GM19397 (cell line): ENCODE data around the gene COX17.

Experiments
- ATAC-seq: cut with Tn5 transposase; IDR thresholded peaks from one replicate; pipeline ENCODE4 v1.9.1; 2021; ENCODE audit warnings: mild to moderate bottlenecking, moderate library complexity; ENCODE audit not compliant: unreplicated experiment

COX17 gene

DNA sequence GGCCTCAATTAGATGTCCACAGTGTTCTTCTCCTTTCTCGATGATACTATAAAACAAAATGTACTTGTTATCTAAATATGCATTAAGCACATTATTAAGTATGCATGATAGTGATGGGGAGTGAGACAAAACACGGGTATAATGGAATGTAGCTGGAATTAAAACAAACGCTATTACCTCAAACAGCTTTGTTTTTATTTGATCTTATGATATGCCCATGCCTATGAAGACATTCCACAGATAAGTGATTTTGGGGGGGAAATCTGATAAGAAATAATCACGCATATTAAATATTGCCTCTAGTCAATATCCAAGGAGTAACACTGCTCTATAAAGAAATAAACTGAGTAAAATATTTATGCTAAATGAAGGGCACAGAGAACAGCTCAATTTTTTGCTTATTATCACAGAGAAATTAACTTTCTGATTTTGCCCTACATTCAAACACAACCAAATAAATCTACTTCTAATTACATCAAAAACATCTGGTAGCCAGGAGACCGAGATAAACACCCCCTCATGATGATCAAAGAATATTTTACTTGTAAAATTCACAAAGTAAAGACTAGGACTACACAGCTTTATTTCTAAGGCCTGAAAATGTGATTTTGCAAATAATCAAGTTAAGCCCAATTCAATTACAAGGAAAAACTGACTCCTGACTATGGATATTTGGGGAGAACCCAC is 1.9 kb downstream of the COX17 start:
- ATAC-seq = no peak

DNA sequence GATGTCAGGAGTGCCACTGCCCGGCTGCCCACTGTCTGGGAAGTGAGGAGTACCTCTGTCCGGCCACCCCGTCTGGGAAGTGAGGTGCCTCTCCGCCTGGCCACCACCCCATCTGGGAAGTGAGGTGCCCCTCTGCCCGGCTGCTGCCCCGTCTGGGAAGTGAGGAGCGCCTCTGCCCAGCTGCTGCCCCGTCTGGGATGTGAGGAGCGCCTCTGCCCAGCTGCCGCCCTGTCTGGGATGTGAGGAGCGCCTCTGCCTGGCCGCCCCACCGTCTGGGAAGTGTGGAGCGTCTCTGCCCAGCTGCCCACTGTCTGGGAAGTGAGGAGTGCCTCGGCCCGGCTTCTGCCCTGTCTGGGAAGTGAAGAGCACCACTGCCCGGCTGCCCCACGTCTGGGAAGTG is 3.3 kb downstream of the COX17 start:
- ATAC-seq = no peak

DNA sequence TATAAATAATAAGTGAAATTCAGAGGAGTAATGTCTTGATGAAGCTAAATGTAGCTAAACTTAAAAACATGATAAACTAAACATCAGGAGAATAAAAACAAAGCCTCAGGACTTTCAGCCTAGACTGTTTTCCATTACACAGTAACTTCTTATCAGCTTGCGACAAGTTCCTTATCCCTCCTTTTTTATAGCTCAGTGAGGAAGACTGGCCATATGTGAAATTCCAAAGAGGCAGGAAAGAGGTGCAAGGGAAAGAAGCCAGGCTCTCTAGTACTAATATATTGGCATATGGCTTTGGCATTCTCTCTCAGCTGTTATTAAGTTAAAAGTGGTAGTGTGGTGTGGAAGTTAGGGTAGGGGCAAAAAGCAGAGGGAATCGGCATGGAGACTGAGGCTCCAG is 4.4 kb downstream of the COX17 start:
- no peak for ATAC-seq

DNA sequence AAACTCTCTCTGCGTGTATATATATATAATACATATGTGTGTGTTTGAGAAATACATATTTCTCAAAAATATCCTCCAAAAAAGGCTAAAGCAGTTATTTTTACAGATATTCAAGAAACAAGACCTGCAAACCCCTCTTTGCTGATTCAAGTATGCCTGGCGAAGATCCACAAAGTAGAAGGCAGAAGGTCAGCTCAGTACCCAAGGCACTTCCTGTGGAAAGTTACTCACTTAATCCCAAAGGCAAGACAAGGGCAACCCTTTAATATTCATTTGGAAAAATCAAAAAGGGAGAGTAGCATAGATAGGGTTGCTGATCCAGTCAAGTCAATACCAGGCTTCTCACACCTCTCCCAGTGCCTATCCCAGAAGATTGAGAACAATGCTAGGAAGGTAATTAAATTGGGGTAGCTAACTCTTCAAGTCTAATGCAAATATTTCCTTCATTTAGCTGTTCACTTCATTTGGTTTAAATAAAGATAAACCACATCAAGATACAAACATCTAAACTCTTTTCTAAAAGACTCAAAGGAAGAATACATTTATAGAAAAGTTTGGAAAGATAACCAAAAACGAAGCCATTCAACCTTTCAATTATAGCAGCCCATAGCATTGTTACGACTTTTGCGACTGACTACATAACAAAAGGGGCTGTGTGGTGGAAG is 7.2 kb downstream of the COX17 start:
- no peak for ATAC-seq

DNA sequence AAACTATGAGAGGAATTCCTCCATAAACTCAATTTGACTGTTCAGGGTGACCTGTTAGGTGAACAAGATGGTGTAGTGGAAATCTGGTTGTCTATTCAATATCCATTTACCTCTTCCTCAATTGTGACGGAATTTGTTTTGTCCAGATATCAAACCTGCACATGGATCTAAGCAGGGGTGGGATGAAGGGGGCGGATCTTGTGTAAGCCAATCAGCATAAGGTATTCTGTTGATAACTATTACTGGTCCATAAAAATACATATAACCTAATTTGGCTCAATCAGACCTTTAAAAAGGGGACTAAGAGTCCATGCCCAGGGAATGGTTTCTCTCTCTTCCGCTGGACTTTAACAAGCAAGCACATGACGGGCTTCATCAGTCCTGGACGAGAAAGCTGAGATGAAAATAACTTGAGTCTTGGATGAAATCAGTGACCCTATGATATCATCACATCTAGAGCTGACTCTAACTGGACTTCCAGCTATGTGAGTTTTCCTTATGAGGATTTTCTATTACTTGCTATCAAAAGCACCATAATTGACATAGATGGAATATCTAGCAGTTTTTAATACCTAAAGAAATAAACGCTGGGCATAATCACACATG is 11.1 kb downstream of the COX17 start:
- ATAC-seq = no peak

DNA sequence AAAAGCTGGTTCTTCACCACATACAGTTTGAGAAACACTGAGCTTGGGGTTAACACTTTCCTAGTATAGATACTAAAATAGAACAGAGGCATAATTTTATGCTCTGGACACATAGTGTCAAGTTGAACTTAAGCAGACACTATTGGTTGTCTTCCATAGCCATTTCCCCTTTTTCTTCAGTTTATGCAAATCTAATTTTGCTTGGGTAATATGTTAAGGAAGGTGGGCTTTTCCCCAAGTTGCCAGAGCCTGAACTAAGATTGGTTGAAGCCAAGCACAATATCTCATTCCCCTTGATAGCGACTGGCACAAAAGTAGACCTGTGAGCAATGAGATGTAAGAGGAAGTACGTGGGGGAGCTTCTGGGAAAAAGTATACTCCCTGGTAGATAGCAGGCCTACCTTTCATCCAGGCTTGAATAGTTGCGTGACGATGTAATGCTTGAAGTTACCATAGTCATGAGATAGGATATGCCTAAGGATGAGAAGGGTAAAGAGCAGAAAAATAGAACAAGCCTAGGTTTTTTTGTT is 12.3 kb downstream of the COX17 start:
- no peak for ATAC-seq

DNA sequence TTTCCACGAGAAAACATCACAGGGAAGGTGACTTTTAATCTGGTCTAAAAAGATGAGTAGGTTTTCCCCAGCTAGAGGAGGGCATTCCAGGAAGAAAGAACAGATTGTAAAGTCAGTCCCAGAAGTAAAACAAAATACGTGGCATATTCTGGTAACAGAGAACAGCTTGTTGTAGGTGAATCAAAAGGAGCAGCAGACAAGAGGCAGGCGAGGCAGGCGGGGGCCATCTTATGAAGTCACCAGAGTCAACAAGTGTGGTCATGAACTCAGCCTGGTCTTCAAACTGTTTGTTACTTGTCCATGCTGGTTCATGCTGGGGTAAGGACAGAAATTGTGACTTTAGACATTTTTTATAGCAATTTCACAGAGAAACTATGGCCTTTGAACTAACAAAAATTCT is 12.8 kb downstream of the COX17 start:
- no peak for ATAC-seq

DNA sequence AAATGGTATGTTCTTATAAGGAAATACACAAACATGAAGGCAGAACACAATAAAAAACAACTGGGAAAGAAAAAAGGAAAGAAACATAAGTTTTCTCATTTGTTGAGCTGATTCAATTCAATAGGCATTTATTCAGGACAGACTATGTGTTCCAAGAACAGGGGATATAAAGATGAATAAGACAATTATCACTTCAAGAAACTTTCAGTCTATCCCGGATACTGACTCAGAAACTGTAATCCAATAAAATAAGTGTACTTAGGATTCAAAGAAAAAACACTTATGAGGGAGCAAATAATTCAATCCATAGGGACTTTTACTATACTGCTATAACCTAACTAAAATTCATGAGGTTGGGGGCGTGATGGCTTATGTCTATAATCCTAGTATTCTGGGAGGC is 13.3 kb downstream of the COX17 start:
- no peak for ATAC-seq

DNA sequence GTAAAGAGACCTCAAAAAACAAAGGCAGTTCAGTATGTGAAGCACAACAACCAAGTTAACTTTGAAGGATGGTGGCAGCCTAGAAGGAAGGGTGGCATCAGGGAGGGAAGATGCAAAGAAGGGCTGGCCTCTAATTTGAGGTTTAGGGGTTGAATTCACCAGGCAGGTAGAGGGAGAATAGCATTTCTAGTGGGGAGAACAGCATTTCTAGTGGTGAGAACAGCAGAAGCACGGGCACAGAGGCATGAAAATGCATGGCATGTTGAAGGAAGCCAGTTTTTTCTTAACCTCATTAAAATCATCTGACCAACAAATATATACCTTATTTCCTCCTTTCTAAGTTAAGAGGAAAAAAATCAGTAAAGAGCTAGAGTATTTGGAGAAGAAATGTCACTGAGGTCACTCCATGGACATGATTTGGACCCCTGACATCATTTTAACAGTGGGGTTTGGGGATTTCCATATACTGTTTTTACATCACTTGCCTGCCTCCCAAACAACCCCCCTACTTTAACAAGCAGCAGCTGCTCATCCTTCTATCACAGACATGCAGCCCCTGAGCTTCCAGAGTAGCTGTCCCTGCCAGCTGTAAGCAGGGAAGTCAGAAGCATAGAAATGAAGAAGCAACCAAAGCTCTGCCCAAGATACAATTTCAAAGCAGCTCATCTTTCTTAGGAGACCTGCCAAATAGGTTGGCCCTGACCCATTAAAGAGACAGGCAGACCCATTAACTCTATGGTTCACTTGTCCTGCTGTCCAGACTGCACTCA is 14.4 kb downstream of the COX17 start:
- ATAC-seq = no peak

DNA sequence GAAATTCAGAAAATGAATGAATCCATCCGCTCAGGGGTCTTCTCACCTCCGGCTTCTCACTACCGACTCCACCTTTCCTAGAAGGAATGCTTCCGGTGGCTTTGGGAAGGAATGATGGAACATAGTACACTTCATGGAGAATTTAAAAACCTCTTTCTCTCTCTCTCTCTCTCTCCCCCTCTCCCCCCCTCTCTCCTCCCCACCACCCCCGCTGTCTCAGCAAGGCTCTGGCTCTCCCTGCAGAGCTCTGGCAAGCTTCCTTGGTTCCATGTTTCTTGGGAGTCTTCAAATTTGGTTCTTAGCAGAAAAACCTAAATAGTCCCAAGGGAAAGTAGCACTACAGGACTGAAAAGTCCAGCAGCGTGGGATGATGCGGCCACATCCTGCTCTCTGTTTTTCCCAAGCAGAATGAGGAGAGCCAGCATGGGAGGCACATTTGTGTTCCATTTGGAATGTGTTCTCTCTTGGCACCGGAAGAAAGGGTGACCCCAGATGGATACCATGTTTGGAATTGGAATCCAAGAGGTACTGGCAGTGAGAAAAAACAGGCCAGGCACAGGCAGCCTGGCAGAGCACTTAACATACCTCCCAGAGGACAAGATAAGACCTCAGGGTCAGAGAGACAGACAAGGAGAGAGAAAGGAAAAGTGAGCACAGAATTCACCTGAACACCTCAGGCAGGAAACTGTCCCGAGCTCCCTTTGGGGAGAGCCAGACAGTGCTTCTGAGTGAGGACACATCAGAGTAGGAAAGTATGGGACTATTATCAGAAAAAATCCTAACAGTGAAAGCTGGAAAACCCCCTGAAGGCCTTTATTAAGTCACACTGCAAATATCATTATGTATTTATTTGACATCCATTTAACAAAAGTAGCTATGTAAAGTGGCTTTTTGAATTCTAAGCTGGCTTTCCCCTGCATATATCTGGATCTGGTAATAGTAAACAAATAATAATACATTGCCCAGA is 16.4 kb downstream of the COX17 start, which contains the start of gene POPDC2:
Gene POPDC2, minus strand, starts transcription at position 116 of the 967 bp plus-strand sequence. CDS start 166 bp downstream, outside the sequence.
- ATAC-seq = no peak

DNA sequence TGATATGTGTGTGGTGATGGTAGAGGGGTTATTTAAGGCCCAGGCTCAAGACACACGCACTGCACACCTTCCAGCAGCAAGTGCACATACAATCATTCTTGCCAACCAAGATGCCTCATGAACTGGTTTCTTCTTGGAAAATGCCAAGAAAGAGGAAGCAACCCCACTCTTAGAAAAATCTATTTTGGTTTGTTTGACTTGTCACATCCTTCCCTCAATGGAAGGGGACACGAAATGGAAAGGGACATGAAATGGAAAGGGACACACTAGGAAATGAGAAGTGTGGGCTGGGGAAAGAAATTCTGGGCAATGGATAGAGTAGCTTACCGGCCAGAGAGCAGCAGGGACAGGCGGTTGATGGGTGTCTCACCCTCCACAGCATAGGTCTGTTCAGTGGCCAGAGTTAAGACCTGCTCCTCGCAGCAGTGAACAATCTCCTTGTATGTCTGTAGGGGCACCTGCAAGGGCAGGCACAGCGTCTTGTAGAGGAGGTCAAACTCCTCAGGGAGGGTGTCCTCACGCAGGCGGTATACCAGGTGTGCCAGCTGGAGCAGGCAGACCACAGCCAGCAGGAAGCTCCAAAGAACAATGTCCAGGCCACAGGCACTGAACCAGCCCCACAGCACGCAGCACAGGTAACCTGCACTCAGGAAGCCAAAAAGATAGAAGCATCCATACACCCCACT is 17.5 kb downstream of the COX17 start:
- no peak for ATAC-seq

DNA sequence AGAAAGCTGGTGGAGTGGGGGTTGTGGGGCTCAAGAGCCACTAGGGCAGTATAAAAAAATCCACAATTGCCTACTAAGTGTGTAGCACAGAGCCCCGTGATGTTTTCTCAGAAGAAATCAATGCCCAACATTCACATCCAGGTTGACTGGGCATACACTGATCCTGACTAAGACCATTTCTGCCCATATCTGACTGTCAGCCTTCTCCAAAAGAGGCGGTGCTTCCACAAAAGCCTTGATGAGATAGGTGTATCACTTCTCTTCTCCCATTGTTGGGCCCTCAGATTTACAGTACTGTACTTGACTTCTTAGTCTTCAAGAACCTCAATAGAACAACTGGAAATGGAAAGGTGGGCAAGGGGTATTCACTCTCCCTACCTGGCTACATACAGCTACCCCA is 18.2 kb downstream of the COX17 start:
- ATAC-seq = no peak

DNA sequence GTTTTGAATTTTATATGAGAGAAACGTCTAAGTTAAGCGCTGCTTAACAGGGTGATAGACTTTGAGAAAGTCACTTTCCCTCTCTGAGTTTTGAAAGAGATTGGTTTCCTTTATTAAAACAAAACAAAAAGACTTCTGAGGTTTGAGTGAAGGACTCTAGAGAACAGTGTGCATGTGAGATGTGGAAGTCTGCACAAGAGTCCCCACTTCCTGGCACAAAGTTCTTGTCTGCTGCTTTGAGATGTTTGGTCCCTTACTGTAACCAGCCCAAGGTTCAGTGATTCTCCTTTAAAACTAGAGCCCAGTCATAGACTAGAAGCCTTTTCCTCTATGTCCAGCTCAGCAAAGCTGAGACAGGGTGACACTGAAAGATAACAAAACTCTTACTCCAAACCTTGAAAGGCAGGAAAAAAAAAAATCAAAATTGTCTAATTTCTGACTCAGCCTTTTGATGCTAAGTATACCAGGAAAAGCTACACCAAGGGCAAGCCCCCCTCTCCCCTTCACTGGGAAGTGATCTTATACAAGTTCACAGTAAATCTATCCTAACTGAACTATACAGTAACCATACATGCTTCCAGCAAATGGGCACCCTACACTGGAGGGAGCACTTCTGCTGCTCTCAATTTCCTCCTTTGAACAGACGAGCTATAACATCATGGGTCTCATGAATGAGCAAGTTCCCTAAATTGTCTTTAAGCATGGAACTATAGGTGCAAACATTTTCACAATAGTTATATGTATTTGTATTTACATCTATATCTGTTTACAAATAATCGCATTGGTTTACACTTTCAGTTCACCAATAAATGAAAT is 19.1 kb downstream of the COX17 start:
- no peak for ATAC-seq

DNA sequence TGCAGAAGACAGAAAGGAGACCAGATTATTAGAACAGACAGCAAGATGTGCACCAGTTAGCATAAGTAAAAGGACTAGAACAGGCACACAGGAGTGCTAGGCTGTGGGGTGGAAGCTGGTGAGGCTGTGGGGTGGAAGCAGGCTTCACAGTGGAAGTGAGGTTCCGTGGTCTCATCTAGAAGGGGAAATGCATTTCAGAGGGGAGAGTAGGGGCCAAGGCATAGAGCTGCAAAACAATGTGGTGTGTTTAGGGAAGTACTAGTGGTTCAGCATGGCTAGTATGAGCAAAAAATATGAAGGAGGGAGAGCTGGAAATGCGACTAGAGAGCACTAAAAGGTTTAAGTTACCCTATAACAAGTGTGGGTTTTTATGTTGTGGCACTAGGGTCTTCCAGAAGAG is 23.3 kb downstream of the COX17 start:
- no peak for ATAC-seq

DNA sequence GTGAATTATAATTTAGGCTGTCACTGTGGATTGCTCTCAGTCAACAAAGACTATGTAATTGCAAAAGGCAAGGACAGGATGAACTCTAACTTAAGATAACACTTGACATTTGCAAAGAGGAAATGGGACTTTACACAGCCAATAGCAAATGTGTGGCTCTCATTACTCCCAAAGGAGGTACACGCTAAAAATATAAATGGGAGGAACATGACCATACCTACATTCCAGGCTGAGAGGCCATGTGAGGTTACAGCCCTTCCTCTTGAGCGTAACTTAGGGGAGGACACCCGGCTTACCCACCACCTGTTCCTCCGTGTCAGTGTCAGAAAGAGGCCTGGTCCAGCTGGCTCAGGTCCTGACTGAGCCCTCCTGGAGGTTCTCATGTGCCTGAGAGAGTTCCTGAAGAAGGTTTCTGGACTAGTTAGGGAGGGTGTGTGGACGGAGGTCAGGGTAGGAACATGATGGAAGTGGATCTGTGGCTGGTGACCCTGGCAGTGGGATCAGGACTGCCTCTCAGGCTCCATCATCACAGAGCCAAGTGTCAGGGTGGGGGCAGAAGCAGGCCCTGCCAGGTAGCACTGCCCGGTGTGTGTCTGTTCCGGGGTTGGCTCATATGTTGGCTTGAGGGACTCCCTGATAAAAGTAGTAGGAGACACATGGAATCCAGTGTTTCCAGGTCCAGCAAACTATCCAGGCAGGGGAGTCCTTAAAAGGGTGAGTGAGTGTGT is 24.7 kb downstream of the COX17 start:
- ATAC-seq = no peak

DNA sequence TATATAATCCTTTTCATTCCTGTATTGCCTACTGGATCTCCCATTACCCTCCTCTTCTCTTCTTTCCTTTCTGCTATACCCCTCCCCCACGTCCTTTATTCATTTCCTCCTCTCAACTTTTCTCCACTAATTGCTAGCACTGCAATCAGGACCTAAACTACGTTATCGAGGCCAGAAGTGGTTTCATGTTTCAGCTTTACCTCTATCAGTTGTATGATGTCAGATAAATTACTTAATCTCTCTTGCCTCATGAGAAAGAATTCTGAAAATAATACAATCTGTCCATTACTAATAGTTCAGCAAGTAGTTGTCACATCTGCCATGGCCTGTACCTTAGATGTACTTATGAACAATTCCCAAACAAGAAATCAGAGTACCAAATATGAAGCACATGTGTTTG is 27.4 kb downstream of the COX17 start:
- no peak for ATAC-seq

DNA sequence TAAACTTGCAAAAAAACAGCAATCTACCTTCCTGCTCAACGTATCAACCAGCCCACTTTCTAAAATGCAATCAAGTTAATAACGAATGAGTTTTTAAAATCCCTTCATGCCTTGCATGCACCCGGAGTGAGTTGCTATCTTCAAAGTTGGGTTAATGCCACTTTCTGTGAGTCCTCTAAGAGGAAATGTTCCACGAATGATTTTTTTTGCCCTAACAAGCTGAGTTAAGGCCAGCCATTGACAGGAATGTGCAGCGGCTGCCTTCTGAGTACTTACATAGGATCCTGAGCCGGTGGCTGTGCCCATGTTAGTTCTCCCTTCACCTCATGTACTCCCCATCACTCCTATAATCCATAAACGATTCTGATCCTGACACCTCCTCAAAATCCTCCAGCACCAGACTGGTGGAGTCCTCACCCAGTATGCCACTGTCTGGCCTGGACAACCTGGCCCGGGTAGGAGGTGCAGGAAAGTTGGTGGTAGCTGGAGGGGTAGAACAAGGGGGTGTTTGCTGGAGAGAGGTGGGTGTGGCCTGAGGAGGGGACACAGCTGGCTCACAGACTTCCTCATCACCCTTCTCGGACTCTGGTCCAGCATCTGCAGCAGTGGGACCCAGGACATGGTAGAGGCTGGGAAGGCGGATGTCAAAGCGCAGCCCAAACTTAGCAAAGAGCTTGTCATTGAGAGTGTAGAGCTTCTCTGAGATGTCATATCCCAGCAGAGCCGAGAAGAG is 29.2 kb downstream of the COX17 start:
- ATAC-seq = no peak
